ENCODE data around the gene EZR. TPM values are rescaled to one million over a fixed set of nuclear protein-coding genes. Genes with fewer than 3 reads are reported as not detected.
A peak's percentile ranks its signal among the peaks of the same experiment; 100 is the strongest.

EZR gene
- total and polyA plus RNA-seq, 2 of the 8 experiments (the other 6 are each of a cell fraction or from before 2014, with no cell fraction given), result 122 to 286 TPM

- Histone ChIP-seq H2BK20ac (ENCODE audit: low read length) (peak overlapping the region; percentile 95), H2BK15ac (ENCODE audit: low read length) (no peak overlapping the region; the same call in 1 of the 2 replicates), H3K4ac (replicated peaks; ENCODE audit: insufficient read length, low read depth, low read length) (no peak overlapping the region), H2BK5ac (ENCODE audit: low read depth, low read length) (peak overlapping the region; percentile 91; the same call in 1 of the 2 replicates), H3K14ac (ENCODE audit: insufficient read length) (no peak overlapping the region), H3K9me3 (ENCODE audit: insufficient read depth in 2 of 2, low read depth in 1 of 2, low read length in 1 of 2) (no peaks in the 10 kb centered on the region), H3K4me3 (ENCODE audit: extremely low read depth in 1 of 4, insufficient read depth in 2 of 4, low read depth in 3 of 4, low read length in 4 of 4) (no peak overlapping the region), H3K23me2 (ENCODE audit: low read depth, low read length) (peaks cover 5% of the 10 kb centered on the region), H3K27me3 (replicated peaks in 1 of 4; ENCODE audit: control insufficient read depth in 3 of 4, extremely low read depth in 1 of 4, insufficient read depth in 3 of 4, low read length in 3 of 4) (no peaks in the 10 kb centered on the region), H3K4me2 (ENCODE audit: insufficient read depth in 1 of 2, low read depth in 2 of 2, low read length in 2 of 2) (no peak overlapping the region), H3K4me1 (replicated peaks in 1 of 4; ENCODE audit: control insufficient read depth in 3 of 4, insufficient read depth in 4 of 4, low read length in 3 of 4) (peaks cover 12 to 25% (median 21%) of the 10 kb centered on the region in 4 experiments), H3K36me3 (ENCODE audit: control insufficient read depth in 2 of 4, insufficient read depth in 4 of 4, low read length in 3 of 4) (no peaks in the 10 kb centered on the region), H2AK5ac (ENCODE audit: low read depth, low read length) (peak overlapping the region; percentile 78), H4K8ac (ENCODE audit: extremely low read depth, insufficient read depth, low read length) (no peak overlapping the region), H4K91ac (replicated peaks; ENCODE audit: insufficient read length, low read length) (peak overlapping the region; percentile 47), H2AFZ (ENCODE audit: low read length) (no peak overlapping the region), H3K23ac (ENCODE audit: insufficient read length) (no peak overlapping the region), H3K27ac (ENCODE audit: low read depth, low read length) (no peak overlapping the region), H3K18ac (ENCODE audit: extremely low read depth, low read length) (no peak overlapping the region), H2BK120ac (replicated peaks; ENCODE audit: low read depth, low read length) (no peak overlapping the region), H2BK12ac (ENCODE audit: low read depth, low read length) (peak overlapping the region; percentile 40; the same call in 1 of the 2 replicates), H3K79me2 (ENCODE audit: control insufficient read depth in 1 of 2, insufficient read depth in 2 of 2, low read length in 2 of 2) (no peaks in the 10 kb centered on the region), H4K20me1 (replicated peaks in 1 of 2; ENCODE audit: control insufficient read depth in 1 of 2, insufficient read depth in 2 of 2, low read length in 2 of 2) (peaks cover 0 to 4% of the 10 kb centered on the region in 2 experiments), H4K5ac (ENCODE audit: insufficient read length, low read depth, low read length) (no peak overlapping the region), H3K56ac (replicated peaks; ENCODE audit: insufficient read length, low read depth, low read length) (no peak overlapping the region), H3K9ac (replicated peaks in 1 of 4; ENCODE audit: extremely low read depth in 1 of 4, low read depth in 3 of 4, low read length in 3 of 4) (no peak overlapping the region), H3K79me1 (ENCODE audit: low read depth, low read length) (no peaks in the 10 kb centered on the region)
- TF ChIP-seq EZH2 (IDR thresholded peaks at IDR 0.05; ENCODE audit: low read depth, low read length, severe bottlenecking) (no peak), CREB1 (IDR thresholded peaks at IDR 0.05) (no peak), SP1 (IDR thresholded peaks at IDR 0.05; ENCODE audit: low read depth, low read length) (no peak)
- DNase-seq (ENCODE audit: low read depth in 1 of 2, low spot score in 2 of 2), result no peak
- ChIA-PET POLR2A (ENCODE audit: partially characterized antibody) (interaction anchor here (7.1 kb wide), 1 partner anchor 10 kb away, joined by 93 read pairs; no protein-coding TSS in a partner anchor), CTCF (ENCODE audit: partially characterized antibody) (no interaction called here)
- 96% methylated on average over 4 of the region's 4 CpGs; no CpG with 5 or more reads in 1 of the 2 experiments for WGBS, 2 experiments (ENCODE audit: extremely low coverage in 1 of 2, insufficient coverage in 1 of 2, insufficient read length in 1 of 2, insufficient replicate concordance in 2 of 2, low coverage in 1 of 2, low lambda C conversion rate in 2 of 2, missing lambda C conversion rate in 1 of 2)
- no peak for FAIRE-seq
These were observed 37.1 kb upstream of the EZR start for GRCh38 chr6:158856261-158856660.
